ENCODE data around the gene CHST13.
A peak's percentile ranks its signal among the peaks of the same experiment; 100 is the strongest.

Gene CHST13

GRCh38 chr3:126527455-126528211, 3.7 kb downstream of the CHST13 start:
- no peak overlapping the region for H2BK5ac ChIP-seq (ENCODE audit: low read depth, low read length, poor library complexity)
- no peak overlapping the region for H2AK5ac ChIP-seq (ENCODE audit: low read length)
- H3K27ac ChIP-seq (ENCODE audit: low read depth, low read length) = no peak overlapping the region
- WGBS (ENCODE audit: extremely low coverage, insufficient coverage, insufficient read length) = no CpG with 5 or more reads among the region's 6 CpGs
- H2BK12ac ChIP-seq (ENCODE audit: low read length) = no peak overlapping the region
- no peak overlapping the region for H4K8ac ChIP-seq (ENCODE audit: low read depth, low read length)
- no peak overlapping the region for H4K91ac ChIP-seq (ENCODE audit: low read depth, low read length)
- no peaks in the 10 kb centered on the region for H3K36me3 ChIP-seq (ENCODE audit: control insufficient read depth in 1 of 2, insufficient read depth in 2 of 2, low read length in 2 of 2)
- H3K4me3 ChIP-seq (ENCODE audit: low read depth, low read length) = no peak overlapping the region
- no peaks in the 10 kb centered on the region for H3K9me3 ChIP-seq (ENCODE audit: insufficient read depth, low read depth, low read length)
- H3K9ac ChIP-seq (ENCODE audit: low read length) = no peak overlapping the region
- H3K79me2 ChIP-seq (ENCODE audit: control insufficient read depth, insufficient read depth, low read length, poor library complexity) = no peaks in the 10 kb centered on the region
- no peak overlapping the region for H2AFZ ChIP-seq (ENCODE audit: insufficient read depth, low read length, poor library complexity)
- H3K4me1 ChIP-seq (ENCODE audit: control insufficient read depth in 1 of 2, insufficient read depth in 2 of 2, low read length in 2 of 2) = peaks cover 0 to 6% of the 10 kb centered on the region in 2 experiments
- H3K4ac ChIP-seq (ENCODE audit: low read depth, low read length) = no peak overlapping the region
- no peaks in the 10 kb centered on the region for H3K79me1 ChIP-seq (ENCODE audit: low read length)
- no peak overlapping the region for H2BK120ac ChIP-seq (ENCODE audit: insufficient read depth, low read length, poor library complexity)
- peaks cover 12% of the 10 kb centered on the region for H3K27me3 ChIP-seq (ENCODE audit: insufficient read depth, low read length)
- H3K23ac ChIP-seq (ENCODE audit: low read length) = no peak overlapping the region
- no peak overlapping the region for H3K14ac ChIP-seq (ENCODE audit: low read length)
- no peak for DNase-seq
- no peak overlapping the region for H4K12ac ChIP-seq (ENCODE audit: low read depth, low read length)
- no peak overlapping the region for H3K18ac ChIP-seq (ENCODE audit: low read length)
- H3K4me2 ChIP-seq (ENCODE audit: low read length) = no peak overlapping the region

GRCh38 chr3:126528419-126528799, 4.5 kb downstream of the CHST13 start:
- H2BK12ac ChIP-seq (ENCODE audit: low read length) = no peak overlapping the region
- WGBS (ENCODE audit: extremely low coverage, insufficient coverage, insufficient read length) = no CpG with 5 or more reads among the region's 5 CpGs

GRCh38 chr3:126528800-126529541, 5.0 kb downstream of the CHST13 start:
- Histone ChIP-seq H4K8ac (ENCODE audit: low read depth, low read length) (no peak overlapping the region), H3K4ac (ENCODE audit: low read depth, low read length) (no peak overlapping the region), H3K9me3 (ENCODE audit: insufficient read depth, low read depth, low read length) (no peaks in the 10 kb centered on the region), H3K27ac (ENCODE audit: low read depth, low read length) (no peak overlapping the region), H3K79me2 (ENCODE audit: control insufficient read depth, insufficient read depth, low read length, poor library complexity) (no peaks in the 10 kb centered on the region), H4K12ac (ENCODE audit: low read depth, low read length) (no peak overlapping the region), H3K4me3 (ENCODE audit: low read depth, low read length) (no peak overlapping the region), H3K9ac (ENCODE audit: low read length) (no peak overlapping the region), H3K36me3 (ENCODE audit: control insufficient read depth in 1 of 2, insufficient read depth in 2 of 2, low read length in 2 of 2) (no peaks in the 10 kb centered on the region), H3K4me2 (ENCODE audit: low read length) (no peak overlapping the region), H2BK12ac (ENCODE audit: low read length) (no peak overlapping the region), H4K91ac (ENCODE audit: low read depth, low read length) (no peak overlapping the region), H3K27me3 (ENCODE audit: insufficient read depth, low read length) (peaks cover under 1% of the 10 kb centered on the region), H2BK5ac (ENCODE audit: low read depth, low read length, poor library complexity) (no peak overlapping the region), H2BK120ac (ENCODE audit: insufficient read depth, low read length, poor library complexity) (no peak overlapping the region), H3K4me1 (ENCODE audit: control insufficient read depth in 1 of 2, insufficient read depth in 2 of 2, low read length in 2 of 2) (peaks cover 0 to 4% of the 10 kb centered on the region in 2 experiments), H2AFZ (ENCODE audit: insufficient read depth, low read length, poor library complexity) (no peak overlapping the region), H3K79me1 (ENCODE audit: low read length) (no peaks in the 10 kb centered on the region), H3K23ac (ENCODE audit: low read length) (no peak overlapping the region), H3K18ac (ENCODE audit: low read length) (no peak overlapping the region), H2AK5ac (ENCODE audit: low read length) (no peak overlapping the region), H3K14ac (ENCODE audit: low read length) (no peak overlapping the region)
- WGBS (ENCODE audit: extremely low coverage, insufficient coverage, insufficient read length) = no CpG with 5 or more reads among the region's 14 CpGs
- DNase-seq = peak in 1 of 2 donors; percentile 15

More at GRCh38 chr3:126528419-126528799, 4.5 kb downstream of the CHST13 start:
- peaks cover 0 to 6% of the 10 kb centered on the region in 2 experiments for H3K4me1 ChIP-seq (ENCODE audit: control insufficient read depth in 1 of 2, insufficient read depth in 2 of 2, low read length in 2 of 2)
- no peak overlapping the region for H3K18ac ChIP-seq (ENCODE audit: low read length)
- H3K36me3 ChIP-seq (ENCODE audit: control insufficient read depth in 1 of 2, insufficient read depth in 2 of 2, low read length in 2 of 2) = no peaks in the 10 kb centered on the region
- no peak overlapping the region for H2BK5ac ChIP-seq (ENCODE audit: low read depth, low read length, poor library complexity)
- H3K23ac ChIP-seq (ENCODE audit: low read length) = no peak overlapping the region
- no peaks in the 10 kb centered on the region for H3K79me2 ChIP-seq (ENCODE audit: control insufficient read depth, insufficient read depth, low read length, poor library complexity)
- H2AK5ac ChIP-seq (ENCODE audit: low read length) = no peak overlapping the region
- no peak overlapping the region for H4K8ac ChIP-seq (ENCODE audit: low read depth, low read length)
- no peak overlapping the region for H3K4ac ChIP-seq (ENCODE audit: low read depth, low read length)
- H3K4me3 ChIP-seq (ENCODE audit: low read depth, low read length) = no peak overlapping the region
- H3K4me2 ChIP-seq (ENCODE audit: low read length) = no peak overlapping the region
- no peak overlapping the region for H4K91ac ChIP-seq (ENCODE audit: low read depth, low read length)
- no peak overlapping the region for H3K14ac ChIP-seq (ENCODE audit: low read length)
- no peak overlapping the region for H3K9ac ChIP-seq (ENCODE audit: low read length)
- H3K79me1 ChIP-seq (ENCODE audit: low read length) = no peaks in the 10 kb centered on the region
- H3K9me3 ChIP-seq (ENCODE audit: insufficient read depth, low read depth, low read length) = no peaks in the 10 kb centered on the region
- no peak overlapping the region for H2BK120ac ChIP-seq (ENCODE audit: insufficient read depth, low read length, poor library complexity)
- H3K27ac ChIP-seq (ENCODE audit: low read depth, low read length) = no peak overlapping the region
- H3K27me3 ChIP-seq (ENCODE audit: insufficient read depth, low read length) = peaks cover 6% of the 10 kb centered on the region
- no peak overlapping the region for H4K12ac ChIP-seq (ENCODE audit: low read depth, low read length)
- no peak for DNase-seq
- H2AFZ ChIP-seq (ENCODE audit: insufficient read depth, low read length, poor library complexity) = no peak overlapping the region

GRCh38 chr3:126529585-126530170, 5.7 kb downstream of the CHST13 start:
- WGBS (ENCODE audit: extremely low coverage, insufficient coverage, insufficient read length) = no CpG with 5 or more reads among the region's 7 CpGs

More at GRCh38 chr3:126529585-126530170, 5.7 kb downstream of the CHST13 start:
- Histone ChIP-seq H2AK5ac (ENCODE audit: low read length) (no peak overlapping the region), H3K79me1 (ENCODE audit: low read length) (no peaks in the 10 kb centered on the region), H3K4me2 (ENCODE audit: low read length) (no peak overlapping the region), H2BK12ac (ENCODE audit: low read length) (no peak overlapping the region), H3K9me3 (ENCODE audit: insufficient read depth, low read depth, low read length) (peaks cover 2% of the 10 kb centered on the region), H3K27me3 (ENCODE audit: insufficient read depth, low read length) (no peaks in the 10 kb centered on the region), H3K36me3 (ENCODE audit: control insufficient read depth in 1 of 2, insufficient read depth in 2 of 2, low read length in 2 of 2) (no peaks in the 10 kb centered on the region), H3K79me2 (ENCODE audit: control insufficient read depth, insufficient read depth, low read length, poor library complexity) (no peaks in the 10 kb centered on the region), H2BK120ac (ENCODE audit: insufficient read depth, low read length, poor library complexity) (no peak overlapping the region), H3K14ac (ENCODE audit: low read length) (no peak overlapping the region), H2AFZ (ENCODE audit: insufficient read depth, low read length, poor library complexity) (no peak overlapping the region), H4K8ac (ENCODE audit: low read depth, low read length) (no peak overlapping the region), H3K18ac (ENCODE audit: low read length) (no peak overlapping the region), H2BK5ac (ENCODE audit: low read depth, low read length, poor library complexity) (no peak overlapping the region), H3K4me1 (ENCODE audit: control insufficient read depth in 1 of 2, insufficient read depth in 2 of 2, low read length in 2 of 2) (no peaks in the 10 kb centered on the region), H3K27ac (ENCODE audit: low read depth, low read length) (no peak overlapping the region), H3K23ac (ENCODE audit: low read length) (no peak overlapping the region), H3K4ac (ENCODE audit: low read depth, low read length) (no peak overlapping the region), H4K12ac (ENCODE audit: low read depth, low read length) (no peak overlapping the region), H3K9ac (ENCODE audit: low read length) (no peak overlapping the region), H4K91ac (ENCODE audit: low read depth, low read length) (no peak overlapping the region), H3K4me3 (ENCODE audit: low read depth, low read length) (no peak overlapping the region)
- DNase-seq = no peak

Measured in trophoblast cell (in vitro differentiated cells and primary cell).